IMR-90 (cell line): Measurements from ENCODE around the gene POLR2F. TPM values are rescaled to one million over a fixed set of nuclear protein-coding genes. Genes with fewer than 3 reads are reported as not detected.

ENCODE experiments used
- ATAC-seq: fragments of 200-7000 bp; cut with Tn5 transposase; 2 replicates; pipeline ENCODE4 v1.9.1; 2020; ENCODE audit warnings: low read depth, mild to moderate bottlenecking, moderate library complexity
- BruUV-seq: library from RNA; stranded (reverse); fragments of 400-500 nt; replicated peaks from 2 replicates; lab custom pipeline; 2021; lab: Mats Ljungman, UMichigan
- CTCF ChIA-PET: fragments of 300-600 bp; formaldehyde crosslinking; extraction: SDS; loops from one replicate; lab custom pipeline; 2021; ENCODE audit warnings: antibody characterized with exemption; lab: Yijun Ruan, JAX
- POLR2A ChIA-PET: fragments of 300-600 bp; sonication (Branson Sonifier 250); formaldehyde crosslinking; loops from one replicate; lab custom pipeline; 2022; ENCODE audit warnings: antibody characterized with exemption; ENCODE audit not compliant: unreplicated experiment; lab: Charles Lee
- DNase-seq: peaks from one replicate; pipeline ENCODE4 v3.0.0; 2013
- H2AFZ ChIP-seq: replicated peaks from 2 replicates; pipeline ENCODE3; 2013; ENCODE audit warnings: low read length, mild to moderate bottlenecking; ENCODE audit not compliant: poor library complexity
- H2AK5ac ChIP-seq: 2 replicates; pipeline ENCODE4 v1.6.1; 2013; ENCODE audit warnings: low read depth, low read length, inconsistent platforms
- H2AK9ac ChIP-seq: replicated peaks from 2 replicates; pipeline ENCODE3; 2013; ENCODE audit warnings: mild to moderate bottlenecking, low read depth, low read length, moderate library complexity; ENCODE audit not compliant: poor library complexity
- H2BK120ac ChIP-seq: 2 replicates; pipeline ENCODE4 v1.6.1; 2013; ENCODE audit warnings: low read depth, low read length, inconsistent platforms
- H2BK15ac ChIP-seq: 3 replicates; pipeline ENCODE4 v1.6.1; 2013; ENCODE audit warnings: low read depth, low read length, inconsistent platforms
- H2BK20ac ChIP-seq: 2 replicates; pipeline ENCODE4 v1.6.1; 2013; ENCODE audit warnings: low read depth, mild to moderate bottlenecking, inconsistent platforms, low read length, moderate library complexity
- H2BK5ac ChIP-seq: 2 replicates; pipeline ENCODE4 v1.6.1; 2013; ENCODE audit warnings: mild to moderate bottlenecking, low read depth, low read length, inconsistent platforms; ENCODE audit not compliant: poor library complexity, severe bottlenecking
- H3K14ac ChIP-seq: replicated peaks from 2 replicates; pipeline ENCODE4 v1.6.1; 2013; ENCODE audit warnings: low read depth, low read length, inconsistent platforms
- H3K18ac ChIP-seq: 2 replicates; pipeline ENCODE4 v1.6.1; 2013; ENCODE audit warnings: low read depth, low read length, control low read depth
- H3K23ac ChIP-seq: 2 replicates; pipeline ENCODE4 v1.6.1; 2013; ENCODE audit warnings: low read depth, low read length, inconsistent platforms
- H3K27ac ChIP-seq: 2 replicates; pipeline ENCODE4 v1.5.1; 2013; ENCODE audit warnings: mild to moderate bottlenecking, control low read depth, low read length; ENCODE audit not compliant: insufficient read depth
- H3K27me3 ChIP-seq: 2 replicates; pipeline ENCODE4 v1.6.1; 2013; ENCODE audit warnings: low read length; ENCODE audit not compliant: control insufficient read depth, insufficient read depth
- H3K36me3 ChIP-seq: 2 replicates; pipeline ENCODE4 v1.6.1; 2013; ENCODE audit warnings: low read length, mixed read lengths; ENCODE audit not compliant: control insufficient read depth, insufficient read depth
- H3K4ac ChIP-seq: 2 replicates; pipeline ENCODE4 v1.6.1; 2013; ENCODE audit warnings: low read depth, low read length, inconsistent platforms
- H3K4me1 ChIP-seq: 2 replicates; pipeline ENCODE4 v1.6.1; 2013; ENCODE audit warnings: low read length, mixed read lengths; ENCODE audit not compliant: control insufficient read depth, insufficient read depth
- H3K4me2 ChIP-seq: 2 replicates; pipeline ENCODE4 v1.6.1; 2013; ENCODE audit warnings: low read depth, mild to moderate bottlenecking, control low read depth, low read length, moderate library complexity
- H3K4me3 ChIP-seq: 2 replicates; pipeline ENCODE4 v1.5.1; 2013; ENCODE audit warnings: low read depth, mild to moderate bottlenecking, control low read depth, low read length, moderate library complexity; ENCODE audit not compliant: insufficient read depth
- H3K56ac ChIP-seq: 2 replicates; pipeline ENCODE4 v1.6.1; 2013; ENCODE audit warnings: low read length, inconsistent platforms; ENCODE audit not compliant: insufficient read depth; ENCODE audit errors: extremely low read depth
- H3K79me1 ChIP-seq, 2 experiments: 2 replicates each; pipeline ENCODE4 v1.6.1; 2013; ENCODE audit warnings: low read length in 2 of 2, inconsistent platforms in 1 of 2, low read depth in 1 of 2
- H3K9ac ChIP-seq: 2 replicates; pipeline ENCODE4 v1.6.1; 2013; ENCODE audit warnings: low read depth, low read length, control low read depth
- H3K9me1 ChIP-seq: 2 replicates; pipeline ENCODE4 v1.6.1; 2013; ENCODE audit warnings: low read length, inconsistent platforms; ENCODE audit not compliant: insufficient read depth
- H3K9me3 ChIP-seq: 2 replicates; pipeline ENCODE4 v1.6.1; 2013; ENCODE audit warnings: low read length; ENCODE audit not compliant: control insufficient read depth, insufficient read depth
- H4K20me1 ChIP-seq: 2 replicates; pipeline ENCODE4 v1.6.1; 2013; ENCODE audit warnings: low read length, inconsistent platforms; ENCODE audit not compliant: insufficient read depth
- H4K5ac ChIP-seq: 2 replicates; pipeline ENCODE4 v1.6.1; 2013; ENCODE audit warnings: mild to moderate bottlenecking, low read depth, low read length, control low read depth
- H4K8ac ChIP-seq, 2 experiments: 2 replicates each; pipeline ENCODE4 v1.6.1; 2013; ENCODE audit warnings: low read depth in 2 of 2, low read length in 2 of 2, control low read depth in 1 of 2, inconsistent platforms in 1 of 2
- H4K91ac ChIP-seq: 2 replicates; pipeline ENCODE4 v1.6.1; 2013; ENCODE audit warnings: low read depth, low read length, inconsistent platforms; ENCODE audit not compliant: insufficient read depth
- CHD1 ChIP-seq: IDR thresholded peaks from 2 replicates; pipeline ENCODE4 v1.6.1; 2012; ENCODE audit warnings: low read depth, low read length, improper control_type of control experiment
- ELK1 ChIP-seq: fragments of 150-350 bp; IDR thresholded peaks from 2 replicates; pipeline ENCODE4 v1.6.1; 2016; ENCODE audit warnings: low read depth, mild to moderate bottlenecking, low read length, moderate library complexity, borderline replicate concordance
- FOS ChIP-seq: fragments of 150-350 bp; IDR thresholded peaks from 2 replicates; pipeline ENCODE4 v1.6.1; 2016; ENCODE audit warnings: low read depth, low read length
- MAFK ChIP-seq: IDR thresholded peaks from 2 replicates; pipeline ENCODE4 v1.6.1; 2012; ENCODE audit warnings: low read depth, low read length, improper control_type of control experiment
- POLR2A ChIP-seq: IDR thresholded peaks from 2 replicates; pipeline ENCODE4 v1.6.1; 2012; ENCODE audit warnings: mild to moderate bottlenecking, low read depth, low read length
- RAD21 ChIP-seq: IDR thresholded peaks from 2 replicates; pipeline ENCODE4 v1.6.1; 2012; ENCODE audit warnings: low read length, improper control_type of control experiment
- RFX5 ChIP-seq: IDR thresholded peaks from 2 replicates; pipeline ENCODE4 v1.8.0; 2012; ENCODE audit warnings: low read depth, mild to moderate bottlenecking, low read length, moderate library complexity
- SMC3 ChIP-seq: fragments of 150-350 bp; IDR thresholded peaks from 2 replicates; pipeline ENCODE4 v1.6.1; 2016; ENCODE audit warnings: low read depth, mild to moderate bottlenecking, antibody characterized with exemption, low read length, moderate library complexity
- USF2 ChIP-seq: fragments of 150-350 bp; IDR thresholded peaks from 2 replicates; pipeline ENCODE4 v1.6.1; 2017; ENCODE audit warnings: mild to moderate bottlenecking, antibody characterized with exemption, low read length, low read depth
- WGBS, 2 experiments: methylation state at CpG; one replicate each; pipeline versions ENCODE4 v1.1.5 to v1.1.7; 2013; ENCODE audit warnings: missing lambda C conversion rate in 2 of 2; ENCODE audit not compliant: insufficient read length in 1 of 2; ENCODE audit errors: extremely low coverage in 2 of 2; 5-methylcytosine and 5-hydroxymethylcytosine counted together
- dilution Hi-C: fragments of 300-500 bp; cut with HindIII; formaldehyde crosslinking; loops from one replicate; pipeline ENCODE4 v1.14.3; 2018; ENCODE audit warnings: low sequenced_read_pairs; ENCODE audit not compliant: unreplicated experiment
- in situ Hi-C: fragments of 300-500 bp; cut with MboI; formaldehyde crosslinking; loops from 3 replicates; pipeline ENCODE4 v1.14.3; 2019; ENCODE audit warnings: low sequenced_read_pairs, inconsistent platforms, mixed read lengths
- intact Hi-C: fragments of 100-400 bp; cut with micrococcal nuclease; formaldehyde crosslinking; loops from 2 replicates; pipeline ENCODE4 v1.10.0; 2022
- polyA plus RNA-seq, 3 experiments: library from polyadenylated mRNA; depleted of rRNA; stranded (reverse); fragments of >200 nt; gene quantifications; 2 replicates each; pipeline ENCODE4 v1.2.3, GENCODE V29; 2012; ENCODE audit warnings: low replicate concordance in 1 of 3
- total RNA-seq: library from RNA; depleted of rRNA; stranded (reverse); fragments of >200 nt; gene quantifications from 2 replicates; pipeline ENCODE4 v1.2.3, GENCODE V29; 2012

Gene POLR2F
- total and polyA plus RNA-seq, 2 of the 4 experiments (the other 2 are of a cell fraction) = 26.0 to 147 TPM

GRCh38 chr22:38009000-38009806 lies 55.7 kb downstream of the POLR2F start:
- ChIA-PET CTCF (no interaction called here), POLR2A (no interaction called here)
- Histone ChIP-seq H2BK15ac (no peak overlapping the region), H2AFZ (no peak overlapping the region), H3K18ac (no peak overlapping the region), H3K4me3 (no peak overlapping the region), H2BK120ac (no peak overlapping the region), H3K4me1 (no peaks in the 10 kb centered on the region), H3K9ac (no peak overlapping the region), H3K27ac (no peak overlapping the region), H2BK5ac (no peak overlapping the region), H2BK20ac (no peak overlapping the region), H3K79me1 (no peaks in the 10 kb centered on the region), H2AK9ac (no peak overlapping the region), H4K20me1 (no peaks in the 10 kb centered on the region), H3K14ac (no peak overlapping the region), H2AK5ac (no peak overlapping the region), H3K56ac (no peak overlapping the region), H4K8ac (no peak overlapping the region), H3K4ac (no peak overlapping the region), H3K4me2 (no peak overlapping the region), H3K23ac (no peak overlapping the region), H4K91ac (no peak overlapping the region), H3K36me3 (no peaks in the 10 kb centered on the region), H3K9me3 (no peaks in the 10 kb centered on the region), H3K9me1 (0 out of 2 replicates have a peak, but pooled peaks cover 5% of the 10 kb centered on the region), H4K5ac (no peak overlapping the region), H3K27me3 (peaks cover 20% of the 10 kb centered on the region)
- dilution Hi-C loops (no loop called here), in situ Hi-C loops (no loop called here), intact Hi-C loops (loop anchor here (1.0 kb wide), 1 partner anchor 11 kb away; no protein-coding TSS in a partner anchor)
- no peak for ATAC-seq
- TF ChIP-seq MAFK (no peak), FOS (no peak), RFX5 (no peak), CHD1 (no peak), ELK1 (no peak), POLR2A (no peak), RAD21 (no peak), SMC3 (no peak), USF2 (no peak)
- WGBS, 2 experiments = 63% methylated on average over 5 of the region's 14 CpGs; no CpG with 5 or more reads in 1 of the 2 experiments
- no peak for DNase-seq
- BruUV-seq = no TSS peak
